Measurements from ENCODE around the gene TTLL10. TPM values are rescaled to one million over a fixed set of nuclear protein-coding genes. Genes with fewer than 3 reads are reported as not detected.

Gene TTLL10
- polyA plus RNA-seq, 2 of the 4 experiments (the other 2 are of a cell fraction), result not detected

GRCh38 chr1:1132956-1133750, 40.5 kb upstream of the TTLL10 start (continued):
- no peak for TF ChIP-seq FOSB (CRISPR knock-in tag; IDR thresholded peaks at IDR 0.05)
- no peak for TF ChIP-seq BHLHE40 (IDR thresholded peaks at IDR 0.05; ENCODE audit: low read depth, low read length)
- TF ChIP-seq PBX3 (IDR thresholded peaks at IDR 0.05), result no peak
- no peak for TF ChIP-seq EHMT2 (IDR thresholded peaks at IDR 0.05; ENCODE audit: low read depth)
- TF ChIP-seq RARB (CRISPR knock-in tag; IDR thresholded peaks at IDR 0.05), result no peak

- H3K9me3 ChIP-seq, result no peaks in the 10 kb centered on the region
- DNase-seq (ENCODE audit: low read depth in 1 of 2, low spot score in 1 of 2), result no peak
- CTCF ChIA-PET, result interaction anchor here (1.0 kb wide), 1 partner anchor 13 kb away, joined by 3 read pairs; no protein-coding TSS in a partner anchor
- no CpG with 5 or more reads among the region's 28 CpGs for WGBS (ENCODE audit: missing lambda C conversion rate)
- H3K4me2 ChIP-seq, result no peak overlapping the region
- TF ChIP-seq HDAC2 (IDR thresholded peaks at IDR 0.05), result no peak
- TF ChIP-seq MYC (IDR thresholded peaks at IDR 0.05; ENCODE audit: borderline replicate concordance, low read length), result no peak
- no peak for TF ChIP-seq ELK1 (IDR thresholded peaks at IDR 0.05; ENCODE audit: low read depth, low read length)
- TF ChIP-seq SMC3 (IDR thresholded peaks at IDR 0.05), result no peak
- H3K4me1 ChIP-seq, result no peaks in the 10 kb centered on the region
- no peak for ATAC-seq
- FAIRE-seq, result no peak
- no peak overlapping the region for H3K27ac ChIP-seq
- POLR2A ChIA-PET, result no interaction called here
- H3K4me3 ChIP-seq, result no peak overlapping the region
These were observed 39.2 kb upstream of the TTLL10 start for GRCh38 chr1:1134300-1134970.

DNA sequence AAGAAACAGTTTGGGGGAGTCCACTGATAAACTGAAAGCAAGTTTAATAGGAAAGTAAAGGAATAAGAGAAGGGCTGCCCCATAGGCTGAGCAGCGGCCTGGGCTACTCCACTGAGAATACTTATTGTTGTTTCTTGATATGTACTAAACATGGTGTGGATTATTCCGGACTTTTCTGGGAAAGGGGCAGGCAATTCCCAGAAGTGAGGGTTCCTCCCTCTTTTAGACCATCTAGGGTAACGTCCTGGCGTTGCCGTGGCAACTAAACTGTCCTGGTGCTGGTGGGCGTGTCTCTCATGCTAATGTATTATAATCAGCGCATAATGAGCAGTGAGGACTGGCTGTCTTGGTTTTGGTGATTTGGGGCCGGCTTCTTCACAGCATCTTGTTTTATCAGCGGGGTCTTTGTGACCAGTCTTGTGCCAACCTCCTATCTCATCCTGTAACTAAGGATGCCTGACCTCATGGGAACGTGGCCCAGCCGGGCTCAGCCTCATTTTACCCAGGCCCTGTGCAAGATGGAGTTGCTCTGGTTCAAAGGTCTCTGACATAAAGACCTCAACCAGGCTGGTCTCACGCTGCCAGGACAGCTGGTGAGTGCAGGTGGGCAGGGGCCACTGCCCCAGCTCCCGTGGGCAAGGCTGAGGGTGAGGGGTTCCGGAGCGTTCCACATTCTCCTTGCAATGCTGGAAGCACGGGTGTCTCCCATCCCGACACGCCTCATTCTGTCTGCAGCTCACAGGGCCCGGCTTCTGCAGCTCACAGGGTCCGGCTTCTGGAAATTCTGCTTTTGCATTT, 38.1 kb upstream of the TTLL10 start:
- H3K27ac ChIP-seq, result no peak overlapping the region
- FAIRE-seq (no peak), ATAC-seq (peak in 1 of 2 experiments; percentile 22; a peak in 1 of 6 replicates), DNase-seq (ENCODE audit: low read depth in 1 of 2, low spot score in 1 of 2) (no peak)
- no peak overlapping the region for H3K4me3 ChIP-seq
- no peak overlapping the region for H3K4me2 ChIP-seq
- ChIA-PET POLR2A (no interaction called here), CTCF (interaction anchor here (1.5 to 1.8 kb wide), 2 partner anchors 13 to 156 kb away, joined by 4 to 11 read pairs; no protein-coding TSS in a partner anchor)
- H3K4me1 ChIP-seq, result no peaks in the 10 kb centered on the region
- TF ChIP-seq RCOR1 (IDR thresholded peaks at IDR 0.05; ENCODE audit: low read depth, low read length) (no peak), ESRRA (IDR thresholded peaks at IDR 0.05; ENCODE audit: borderline replicate concordance, low read length) (no peak), SREBF2 (IDR thresholded peaks at IDR 0.05) (no peak), RARB (CRISPR knock-in tag; IDR thresholded peaks at IDR 0.05) (no peak), NR3C1 (IDR thresholded peaks at IDR 0.05) (no peak), HOXA7 (CRISPR knock-in tag; IDR thresholded peaks at IDR 0.05) (no peak), HOXB5 (CRISPR knock-in tag; IDR thresholded peaks at IDR 0.05) (no peak), FOSL2 (IDR thresholded peaks at IDR 0.05) (no peak), FOSL2 (CRISPR knock-in tag; IDR thresholded peaks at IDR 0.05) (no peak), CTCF (IDR thresholded peaks at IDR 0.05) (no peak), MAFK (IDR thresholded peaks at IDR 0.05; ENCODE audit: partially characterized antibody) (no peak), REST (IDR thresholded peaks at IDR 0.05) (no peak), FOSB (CRISPR knock-in tag; IDR thresholded peaks at IDR 0.05) (no peak)
- TF ChIP-seq, protein P1, sequence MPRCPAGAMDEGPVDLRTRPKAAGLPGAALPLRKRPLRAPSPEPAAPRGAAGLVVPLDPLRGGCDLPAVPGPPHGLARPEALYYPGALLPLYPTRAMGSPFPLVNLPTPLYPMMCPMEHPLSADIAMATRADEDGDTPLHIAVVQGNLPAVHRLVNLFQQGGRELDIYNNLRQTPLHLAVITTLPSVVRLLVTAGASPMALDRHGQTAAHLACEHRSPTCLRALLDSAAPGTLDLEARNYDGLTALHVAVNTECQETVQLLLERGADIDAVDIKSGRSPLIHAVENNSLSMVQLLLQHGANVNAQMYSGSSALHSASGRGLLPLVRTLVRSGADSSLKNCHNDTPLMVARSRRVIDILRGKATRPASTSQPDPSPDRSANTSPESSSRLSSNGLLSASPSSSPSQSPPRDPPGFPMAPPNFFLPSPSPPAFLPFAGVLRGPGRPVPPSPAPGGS (IDR thresholded peaks at IDR 0.05), result no peak
- WGBS (ENCODE audit: missing lambda C conversion rate), result 74% methylated on average over 18 of the region's 20 CpGs
- no peaks in the 10 kb centered on the region for H3K9me3 ChIP-seq
